K562 (cell line): ENCODE results near the gene TAF5L. TPM values are rescaled to one million over a fixed set of nuclear protein-coding genes. Genes with fewer than 3 reads are reported as not detected.

Experiments used
- ATAC-seq: fragments of 200-7000 bp; cut with Tn5 transposase; 3 replicates; pipeline ENCODE4 v1.9.1; 2020; ENCODE audit warnings: moderate library complexity
- BruUV-seq: library from RNA; stranded (reverse); fragments of 400-500 nt; replicated peaks from 2 replicates; lab custom pipeline; 2021; lab: Mats Ljungman, UMichigan
- CTCF ChIA-PET: fragments of 300-600 bp; formaldehyde crosslinking; extraction: SDS; loops from one replicate; lab custom pipeline; 2021; ENCODE audit warnings: low intra/inter-chr PET ratio; lab: Yijun Ruan, JAX
- POLR2A ChIA-PET: fragments of 300-600, 350-650 bp; sonication (Branson Sonifier 250); formaldehyde crosslinking; extraction: SDS; loops from one replicate; lab custom pipeline; 2021; ENCODE audit warnings: antibody characterized with exemption, inconsistent platforms; lab: Yijun Ruan, JAX
- DNase-seq, 4 experiments: peaks; one replicate each; pipeline versions ENCODE4 v3.0.0 to v3.0.0-alpha.2; 2011 to 2018; ENCODE audit warnings: low spot score in 3 of 4, mixed read lengths in 3 of 4; ENCODE audit errors: extremely low read depth in 1 of 4
- FAIRE-seq: peaks from 2 replicates; lab custom pipeline; 2011; peaks lifted over from hg19 to GRCh38; lab: Jason Lieb, UNC
- H2AFZ ChIP-seq: 2 replicates; pipeline ENCODE4 v1.6.0; 2011; ENCODE audit warnings: low read depth, low read length, control low read depth, inconsistent platforms
- H3K27ac ChIP-seq: fragments of 200-600 bp; 3 replicates; pipeline ENCODE4 v1.8.0; 2011; ENCODE audit warnings: low read depth, mild to moderate bottlenecking, control low read depth, inconsistent platforms, low read length, moderate library complexity, mixed read lengths; ENCODE audit errors: extremely low read depth
- H3K27me3 ChIP-seq, 2 experiments: fragments of 300-600 bp in 1 of 2; 2 replicates in 1 of 2; 3 replicates in 1 of 2; pipeline versions ENCODE4 v1.6.0 to v1.8.0; 2011; ENCODE audit warnings: inconsistent platforms in 2 of 2, low read length in 2 of 2, mild to moderate bottlenecking in 1 of 2, mixed read lengths in 1 of 2, moderate library complexity in 1 of 2; ENCODE audit not compliant: control insufficient read depth in 2 of 2, insufficient read depth in 2 of 2
- H3K36me3 ChIP-seq: fragments of 300-600 bp; 3 replicates; pipeline ENCODE4 v1.8.0; 2011; ENCODE audit warnings: mild to moderate bottlenecking, low read length, inconsistent platforms; ENCODE audit not compliant: control insufficient read depth, insufficient read depth
- H3K4me1 ChIP-seq, 2 experiments: fragments of 200-600 bp in 1 of 2; replicated peaks in 1 of 2; 2 replicates in 1 of 2; 3 replicates in 1 of 2; pipeline versions ENCODE4 v1.5.1 to v1.8.0; 2011; ENCODE audit warnings: inconsistent platforms in 2 of 2, low read length in 2 of 2, mild to moderate bottlenecking in 1 of 2, mixed read lengths in 1 of 2, moderate library complexity in 1 of 2; ENCODE audit not compliant: control insufficient read depth in 2 of 2, insufficient read depth in 2 of 2
- H3K4me2 ChIP-seq: 2 replicates; pipeline ENCODE4 v1.6.1; 2011; ENCODE audit warnings: low read length, control low read depth, inconsistent platforms, mixed read lengths; ENCODE audit not compliant: insufficient read depth
- H3K4me3 ChIP-seq: fragments of 200-600 bp; sonication (generic), shearing (Covaris generic); 2 replicates; pipeline ENCODE4 v1.5.1; 2016; ENCODE audit warnings: control low read depth, inconsistent platforms
- H3K79me2 ChIP-seq: fragments of 200-600 bp; 3 replicates; pipeline ENCODE4 v1.8.0; 2011; ENCODE audit warnings: low read length, inconsistent platforms; ENCODE audit not compliant: control insufficient read depth, insufficient read depth
- H3K9ac ChIP-seq, 2 experiments: 2 replicates each; pipeline versions ENCODE4 v1.6.0 to v1.6.1; 2011; ENCODE audit warnings: low read depth in 2 of 2, low read length in 2 of 2, control low read depth in 1 of 2, inconsistent platforms in 1 of 2, mild to moderate bottlenecking in 1 of 2, mixed read lengths in 1 of 2; ENCODE audit not compliant: insufficient read depth in 1 of 2
- H3K9me1 ChIP-seq: one replicate; pipeline ENCODE4 v1.6.0; 2011; ENCODE audit warnings: inconsistent platforms, mild to moderate bottlenecking, low read length, moderate library complexity; ENCODE audit not compliant: control insufficient read depth, insufficient read depth
- H3K9me3 ChIP-seq: replicated peaks from 2 replicates; pipeline ENCODE4 v1.5.1; 2011; ENCODE audit warnings: low read depth, low read length, inconsistent platforms; ENCODE audit not compliant: control insufficient read depth, insufficient read depth
- H4K20me1 ChIP-seq: replicated peaks from 2 replicates; pipeline ENCODE4 v1.6.1; 2011; ENCODE audit warnings: low read length, inconsistent platforms, mixed read lengths; ENCODE audit not compliant: control insufficient read depth, insufficient read depth
- ATF7 ChIP-seq: fragments of 450-650 bp; IDR thresholded peaks from 2 replicates; pipeline ENCODE4 v1.7.1; 2014; ENCODE audit warnings: mild to moderate bottlenecking, moderate library complexity
- C11orf30 ChIP-seq: fragments of 450-650 bp; IDR thresholded peaks from 2 replicates; pipeline ENCODE4 v1.6.1; 2016; ENCODE audit warnings: low read depth, mild to moderate bottlenecking
- CAMTA2 ChIP-seq: fragments of 250-450 bp; sonication (Bioruptor Pico); conservative IDR thresholded peaks from 2 replicates; pipeline ENCODE4 v1.5.1; 2022
- FIP1L1 ChIP-seq: fragments of 200-400 bp; formaldehyde crosslinking; IDR thresholded peaks from 2 replicates; pipeline ENCODE4 v1.6.1; 2018; ENCODE audit warnings: mild to moderate bottlenecking, low read depth, low read length; ENCODE audit not compliant: poor library complexity, severe bottlenecking
- FOXP4 ChIP-seq: sonication (generic); formaldehyde crosslinking; IDR thresholded peaks from 2 replicates; pipeline ENCODE4 v1.8.0; 2022; ENCODE audit warnings: mild to moderate bottlenecking, missing genetic modification reagents, borderline replicate concordance
- ILF3 ChIP-seq: fragments of 450-650 bp; IDR thresholded peaks from 2 replicates; pipeline ENCODE4 v1.6.1; 2018; ENCODE audit warnings: antibody characterized with exemption, mild to moderate bottlenecking, moderate library complexity, borderline replicate concordance
- NEUROD1 ChIP-seq: fragments of 150-350 bp; IDR thresholded peaks from 2 replicates; pipeline ENCODE4 v1.6.1; 2014; ENCODE audit warnings: borderline replicate concordance, low read length, low read depth; ENCODE audit not compliant: partially characterized antibody
- SFPQ ChIP-seq: fragments of 200-400 bp; formaldehyde crosslinking; IDR thresholded peaks from 2 replicates; pipeline ENCODE4 v1.6.1; 2017; ENCODE audit warnings: mild to moderate bottlenecking, low read depth, low read length, moderate library complexity
- SRSF9 ChIP-seq: fragments of 200-400 bp; formaldehyde crosslinking; IDR thresholded peaks from 2 replicates; pipeline ENCODE4 v1.6.1; 2017; ENCODE audit warnings: low read depth, low read length, borderline replicate concordance
- TGIF2 ChIP-seq: sonication (generic); formaldehyde crosslinking; IDR thresholded peaks from 2 replicates; pipeline ENCODE4 v1.8.1; 2022; ENCODE audit warnings: mild to moderate bottlenecking, missing genetic modification reagents, moderate library complexity
- ZBTB33 ChIP-seq: sonication (generic); formaldehyde crosslinking; IDR thresholded peaks from 2 replicates; pipeline ENCODE4 v1.8.1; 2023; ENCODE audit warnings: mild to moderate bottlenecking, missing genetic modification reagents
- ZC3H11A ChIP-seq: IDR thresholded peaks from 2 replicates; pipeline ENCODE4 v1.6.1; 2012; ENCODE audit warnings: low read depth, low read length, improper control_type of control experiment
- ZNF449 ChIP-seq: fragments of 250-450 bp; sonication (Bioruptor Pico); IDR thresholded peaks from 2 replicates; pipeline ENCODE4 v1.8.0; 2022; ENCODE audit warnings: moderate library complexity, mild to moderate bottlenecking, inconsistent platforms
- WGBS: fragments of 100-300 bp; shearing (Covaris generic); methylation state at CpG from one replicate; pipeline ENCODE4 v1.1.6; 2016; ENCODE audit warnings: low coverage, mixed read lengths; ENCODE audit not compliant: insufficient coverage; ENCODE audit errors: missing lambda C conversion rate; 5-methylcytosine and 5-hydroxymethylcytosine counted together
- in situ Hi-C: fragments of 300-500 bp; cut with MboI; formaldehyde crosslinking; loops from 4 replicates; pipeline ENCODE4 v1.15.0; 2018; ENCODE audit warnings: inconsistent platforms, mixed read lengths
- intact Hi-C: fragments of 100-400 bp; cut with micrococcal nuclease; formaldehyde crosslinking; loops from 2 replicates; pipeline ENCODE4 v1.14.2; 2022
- polyA plus RNA-seq, 8 experiments: library from polyadenylated mRNA; depleted of rRNA in 4 of 8; stranded (reverse) in 5 of 8; unstranded in 3 of 8; fragments of >200 nt; fragmentation: Nextera tagmentation in 2 of 8; fragmentation: Illumina TruSeq in 1 of 8; extraction: Ambion mirVana in 2 of 8; extraction: Trizol in 1 of 8; gene quantifications; 2 replicates each; pipeline versions ENCODE4 v1.2.1 to v1.2.3, GENCODE V29; 2011 to 2014; ENCODE audit warnings: inconsistent platforms in 1 of 8, missing spikeins in 1 of 8
- total RNA-seq, 7 experiments: library from RNA; depleted of rRNA in 6 of 7; stranded (reverse); fragments of >200 nt in 6 of 7; fragmentation: Illumina TruSeq in 2 of 7; extraction: Trizol in 2 of 7; gene quantifications; 2 replicates each; pipeline versions ENCODE4 v1.2.1 to v1.2.3, GENCODE V29; 2011 to 2021; ENCODE audit warnings: low replicate concordance in 1 of 7

The TAF5L gene
- total and polyA plus RNA-seq, 9 of the 15 experiments (the other 6 are each of a cell fraction or from before 2014, with no cell fraction given) = 2.2 to 34.2 (median 23.3) TPM

- no peak for TF ChIP-seq ZBTB33 (CRISPR knock-in tag)
Measured at GRCh38 chr1:229623838-229624237, 2.1 kb downstream of the TAF5L start (continued).

- intact Hi-C loops (loop anchor here (5.0 kb wide), 1 partner anchor 51 kb away; no protein-coding TSS in a partner anchor), in situ Hi-C loops (no loop called here)
- Histone ChIP-seq H3K27me3 (no peaks in the 10 kb centered on the region), H3K79me2 (peaks cover 90% of the 10 kb centered on the region), H3K9me1 (no peaks in the 10 kb centered on the region), H4K20me1 (peaks cover 31% of the 10 kb centered on the region), H3K27ac (no peak overlapping the region), H3K9ac (peak overlapping the region in 1 of 2 experiments; percentile 73; a peak in 1 of 4 replicates), H2AFZ (no peak overlapping the region), H3K4me3 (no peak overlapping the region), H3K9me3 (no peaks in the 10 kb centered on the region), H3K4me2 (no peak overlapping the region), H3K4me1 (peaks cover 15 to 31% of the 10 kb centered on the region in 2 experiments; a peak in 4 of 5 replicates), H3K36me3 (peaks cover 2% of the 10 kb centered on the region)
- no peak for ATAC-seq
- ChIA-PET POLR2A (interaction anchor here (0.6 to 1.5 kb wide), 6 partner anchors 11 to 193 kb away, joined by 3 to 6 read pairs (median 4); no protein-coding TSS in a partner anchor), CTCF (no interaction called here)
- no peak for FAIRE-seq
- 70% methylated on average over 5 of the region's 5 CpGs for WGBS
- DNase-seq = no peak
- BruUV-seq = no TSS peak
- TF ChIP-seq ILF3 (no peak), ZNF449 (CRISPR knock-in tag) (no peak), SRSF9 (no peak), FOXP4 (CRISPR knock-in tag) (no peak), C11orf30 (no peak), CAMTA2 (no peak), SFPQ (no peak), FIP1L1 (no peak), ZC3H11A (no peak), TGIF2 (CRISPR knock-in tag) (no peak), ATF7 (no peak), NEUROD1 (no peak)
Measured at GRCh38 chr1:229623225-229623624, 2.7 kb downstream of the TAF5L start.
